C4-2B (cell line): ENCODE data around the gene LIPA.

Source experiments
- ZFX ChIP-seq: fragments of 450-650 bp; IDR thresholded peaks from 2 replicates; pipeline ENCODE4 v1.6.1; 2017
- TF ChIP-seq, protein P1 (sequence below): fragments of 450-650 bp; conservative IDR thresholded peaks from 2 replicates; pipeline ENCODE4 v1.5.1; 2017; ENCODE audit warnings: mild to moderate bottlenecking

GRCh38 chr10:89209718-89210117, 41.9 kb downstream of the LIPA start:
- TF ChIP-seq, protein P1, sequence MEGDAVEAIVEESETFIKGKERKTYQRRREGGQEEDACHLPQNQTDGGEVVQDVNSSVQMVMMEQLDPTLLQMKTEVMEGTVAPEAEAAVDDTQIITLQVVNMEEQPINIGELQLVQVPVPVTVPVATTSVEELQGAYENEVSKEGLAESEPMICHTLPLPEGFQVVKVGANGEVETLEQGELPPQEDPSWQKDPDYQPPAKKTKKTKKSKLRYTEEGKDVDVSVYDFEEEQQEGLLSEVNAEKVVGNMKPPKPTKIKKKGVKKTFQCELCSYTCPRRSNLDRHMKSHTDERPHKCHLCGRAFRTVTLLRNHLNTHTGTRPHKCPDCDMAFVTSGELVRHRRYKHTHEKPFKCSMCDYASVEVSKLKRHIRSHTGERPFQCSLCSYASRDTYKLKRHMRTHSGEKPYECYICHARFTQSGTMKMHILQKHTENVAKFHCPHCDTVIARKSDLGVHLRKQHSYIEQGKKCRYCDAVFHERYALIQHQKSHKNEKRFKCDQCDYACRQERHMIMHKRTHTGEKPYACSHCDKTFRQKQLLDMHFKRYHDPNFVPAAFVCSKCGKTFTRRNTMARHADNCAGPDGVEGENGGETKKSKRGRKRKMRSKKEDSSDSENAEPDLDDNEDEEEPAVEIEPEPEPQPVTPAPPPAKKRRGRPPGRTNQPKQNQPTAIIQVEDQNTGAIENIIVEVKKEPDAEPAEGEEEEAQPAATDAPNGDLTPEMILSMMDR, result no peak
- TF ChIP-seq ZFX, result no peak
